Measurements from ENCODE around the gene VDR.

VDR gene

DNA sequence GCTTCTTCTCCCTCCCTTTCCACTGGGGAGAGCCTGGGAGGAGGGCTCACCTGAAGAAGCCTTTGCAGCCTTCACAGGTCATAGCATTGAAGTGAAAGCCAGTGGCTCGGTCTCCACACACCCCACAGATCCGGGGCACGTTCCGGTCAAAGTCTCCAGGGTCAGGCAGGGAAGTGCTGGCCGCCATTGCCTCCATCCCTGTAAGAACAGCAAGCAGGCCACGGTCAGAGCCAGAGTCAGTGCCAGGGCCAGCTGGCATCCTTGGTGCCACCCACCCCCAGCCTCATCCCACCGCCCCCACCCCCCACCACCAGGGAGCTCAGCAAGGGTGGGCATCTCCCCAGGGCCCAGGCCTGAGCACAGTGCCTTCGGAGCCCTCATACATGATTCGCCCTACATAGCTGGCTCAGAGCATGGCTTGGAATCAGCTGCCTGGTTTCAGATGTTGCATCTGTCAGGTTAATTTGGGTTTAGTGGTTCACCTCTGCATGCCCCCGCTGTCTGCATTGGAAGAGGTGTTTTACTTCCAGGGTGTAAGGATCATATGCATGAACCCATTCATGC is 25.8 kb downstream of the VDR start:
- H3K4me1 ChIP-seq (ENCODE audit: control insufficient read depth, low read length) = peaks cover 31% of the 10 kb centered on the region
- no peaks in the 10 kb centered on the region for H3K9me3 ChIP-seq (ENCODE audit: control insufficient read depth, insufficient read depth, low read length)
- H3K4me2 ChIP-seq (ENCODE audit: low read length) = no peak overlapping the region
- TF ChIP-seq, protein P1, sequence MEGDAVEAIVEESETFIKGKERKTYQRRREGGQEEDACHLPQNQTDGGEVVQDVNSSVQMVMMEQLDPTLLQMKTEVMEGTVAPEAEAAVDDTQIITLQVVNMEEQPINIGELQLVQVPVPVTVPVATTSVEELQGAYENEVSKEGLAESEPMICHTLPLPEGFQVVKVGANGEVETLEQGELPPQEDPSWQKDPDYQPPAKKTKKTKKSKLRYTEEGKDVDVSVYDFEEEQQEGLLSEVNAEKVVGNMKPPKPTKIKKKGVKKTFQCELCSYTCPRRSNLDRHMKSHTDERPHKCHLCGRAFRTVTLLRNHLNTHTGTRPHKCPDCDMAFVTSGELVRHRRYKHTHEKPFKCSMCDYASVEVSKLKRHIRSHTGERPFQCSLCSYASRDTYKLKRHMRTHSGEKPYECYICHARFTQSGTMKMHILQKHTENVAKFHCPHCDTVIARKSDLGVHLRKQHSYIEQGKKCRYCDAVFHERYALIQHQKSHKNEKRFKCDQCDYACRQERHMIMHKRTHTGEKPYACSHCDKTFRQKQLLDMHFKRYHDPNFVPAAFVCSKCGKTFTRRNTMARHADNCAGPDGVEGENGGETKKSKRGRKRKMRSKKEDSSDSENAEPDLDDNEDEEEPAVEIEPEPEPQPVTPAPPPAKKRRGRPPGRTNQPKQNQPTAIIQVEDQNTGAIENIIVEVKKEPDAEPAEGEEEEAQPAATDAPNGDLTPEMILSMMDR (IDR thresholded peaks at IDR 0.05; ENCODE audit: low read depth, low read length, poor library complexity, severe bottlenecking) = no peak
- TF ChIP-seq EZH2phosphoT487 (IDR thresholded peaks at IDR 0.05; ENCODE audit: borderline replicate concordance, low read length) = no peak
- H3K79me2 ChIP-seq (ENCODE audit: control insufficient read depth, low read length) = no peaks in the 10 kb centered on the region
- no peaks in the 10 kb centered on the region for H3K36me3 ChIP-seq (ENCODE audit: control insufficient read depth, low read length)
- no peaks in the 10 kb centered on the region for H3K9me2 ChIP-seq (replicated peaks; ENCODE audit: control insufficient read depth, low read length)
- H3K27me3 ChIP-seq (ENCODE audit: control insufficient read depth, low read length) = no peaks in the 10 kb centered on the region
- H4K20me1 ChIP-seq (ENCODE audit: control insufficient read depth, insufficient read depth, low read depth, low read length) = no peaks in the 10 kb centered on the region
- no peak overlapping the region for H3K4me3 ChIP-seq (ENCODE audit: low read length)
- peaks cover 2% of the 10 kb centered on the region; the same call in 1 of the 2 replicates for H3F3A ChIP-seq (ENCODE audit: control insufficient read depth, insufficient read depth)
- no peak overlapping the region for H3K27ac ChIP-seq (ENCODE audit: low read depth, low read length)

DNA sequence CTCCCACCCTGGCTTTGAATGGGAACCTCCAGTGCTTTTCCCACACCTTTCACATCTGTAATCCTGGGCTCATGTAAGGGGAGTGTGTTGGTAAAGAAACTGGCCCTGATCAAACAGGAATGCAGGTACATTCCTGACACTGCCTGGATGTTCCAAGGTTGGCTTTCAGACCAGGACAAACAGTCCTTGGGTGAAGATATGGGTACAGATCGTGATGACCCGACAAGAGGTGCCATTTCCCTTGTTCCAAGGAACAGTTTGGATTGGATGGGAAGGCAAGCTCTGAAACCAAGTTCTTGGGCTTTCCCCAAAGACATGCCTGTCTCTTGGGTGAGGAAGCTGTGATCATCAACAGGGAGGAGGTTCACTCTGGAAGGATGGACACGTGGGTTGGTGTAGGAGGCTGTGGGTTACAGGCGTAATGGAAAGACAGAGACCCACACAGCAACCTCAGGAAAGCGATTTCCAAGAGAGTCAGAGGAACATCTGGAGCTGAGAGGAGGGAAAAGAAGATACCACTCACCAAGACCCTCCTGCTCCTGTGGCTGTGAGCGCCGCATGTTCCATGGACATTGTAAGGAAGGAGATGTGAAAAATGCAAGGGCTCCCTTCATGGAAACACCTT is 26.4 kb downstream of the VDR start:
- no peaks in the 10 kb centered on the region for H3K79me2 ChIP-seq (ENCODE audit: control insufficient read depth, low read length)
- no peaks in the 10 kb centered on the region for H3K9me3 ChIP-seq (ENCODE audit: control insufficient read depth, insufficient read depth, low read length)
- peaks cover 2% of the 10 kb centered on the region; the same call in 1 of the 2 replicates for H3F3A ChIP-seq (ENCODE audit: control insufficient read depth, insufficient read depth)
- H3K4me2 ChIP-seq (ENCODE audit: low read length) = no peak overlapping the region
- H3K36me3 ChIP-seq (ENCODE audit: control insufficient read depth, low read length) = no peaks in the 10 kb centered on the region
- H4K20me1 ChIP-seq (ENCODE audit: control insufficient read depth, insufficient read depth, low read depth, low read length) = no peaks in the 10 kb centered on the region
- no peaks in the 10 kb centered on the region for H3K27me3 ChIP-seq (ENCODE audit: control insufficient read depth, low read length)
- H3K9me2 ChIP-seq (replicated peaks; ENCODE audit: control insufficient read depth, low read length) = no peaks in the 10 kb centered on the region
- TF ChIP-seq EZH2phosphoT487 (IDR thresholded peaks at IDR 0.05; ENCODE audit: borderline replicate concordance, low read length) = no peak
- TF ChIP-seq, protein P1 (IDR thresholded peaks at IDR 0.05; ENCODE audit: low read depth, low read length, poor library complexity, severe bottlenecking) = no peak
- H3K4me1 ChIP-seq (ENCODE audit: control insufficient read depth, low read length) = peaks cover 25% of the 10 kb centered on the region
- no peak overlapping the region for H3K4me3 ChIP-seq (ENCODE audit: low read length)
- no peak overlapping the region for H3K27ac ChIP-seq (ENCODE audit: low read depth, low read length)

DNA sequence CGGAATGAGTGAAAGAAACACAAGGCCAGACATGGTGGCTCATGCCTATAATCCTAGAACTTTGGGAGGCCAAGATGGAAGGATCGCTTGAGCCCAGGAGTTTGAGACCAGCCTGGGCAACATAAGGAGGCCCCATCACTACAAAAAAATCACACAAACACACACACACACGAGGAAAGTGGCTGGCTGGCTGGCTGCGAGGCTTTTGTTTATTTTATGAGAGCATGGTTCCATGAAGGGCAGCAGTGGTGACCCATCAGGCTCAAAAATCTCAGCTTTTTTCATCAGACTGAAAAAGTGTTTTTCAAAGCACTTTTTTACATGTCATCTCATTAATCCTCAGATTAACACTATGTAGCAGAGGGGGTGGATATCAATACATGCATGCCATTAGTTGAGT is 27.7 kb downstream of the VDR start:
- Histone ChIP-seq H3K36me3 (ENCODE audit: control insufficient read depth, low read length) (no peaks in the 10 kb centered on the region), H3F3A (ENCODE audit: control insufficient read depth, insufficient read depth) (peaks cover 2% of the 10 kb centered on the region; the same call in 1 of the 2 replicates), H3K9me2 (replicated peaks; ENCODE audit: control insufficient read depth, low read length) (no peaks in the 10 kb centered on the region), H3K27me3 (ENCODE audit: control insufficient read depth, low read length) (no peaks in the 10 kb centered on the region), H3K4me2 (ENCODE audit: low read length) (no peak overlapping the region), H3K4me1 (ENCODE audit: control insufficient read depth, low read length) (peaks cover 12% of the 10 kb centered on the region), H3K79me2 (ENCODE audit: control insufficient read depth, low read length) (no peaks in the 10 kb centered on the region), H3K27ac (ENCODE audit: low read depth, low read length) (no peak overlapping the region), H3K4me3 (ENCODE audit: low read length) (no peak overlapping the region), H4K20me1 (ENCODE audit: control insufficient read depth, insufficient read depth, low read depth, low read length) (no peaks in the 10 kb centered on the region), H3K9me3 (ENCODE audit: control insufficient read depth, insufficient read depth, low read length) (no peaks in the 10 kb centered on the region)
- TF ChIP-seq, protein P1 (IDR thresholded peaks at IDR 0.05; ENCODE audit: low read depth, low read length, poor library complexity, severe bottlenecking) = no peak
- TF ChIP-seq EZH2phosphoT487 (IDR thresholded peaks at IDR 0.05; ENCODE audit: borderline replicate concordance, low read length) = no peak
